Measurements from ENCODE around the gene ZNF827.

The ZNF827 gene

GRCh38 chr4:145716200-145716599, 222.4 kb downstream of the ZNF827 start:
- H3K4me3 ChIP-seq (ENCODE audit: low read length, poor library complexity, severe bottlenecking) = no peak overlapping the region
- H3K4me2 ChIP-seq (ENCODE audit: low read depth, low read length, poor library complexity, severe bottlenecking) = no peak overlapping the region
- peaks cover 22% of the 10 kb centered on the region for H3K4me1 ChIP-seq (ENCODE audit: insufficient read depth, low read length, poor library complexity, severe bottlenecking)
- no peaks in the 10 kb centered on the region for H3K36me3 ChIP-seq (ENCODE audit: insufficient read depth, low read length)
- H3K79me2 ChIP-seq (ENCODE audit: insufficient read depth, low read length) = no peaks in the 10 kb centered on the region
- H2AFZ ChIP-seq (ENCODE audit: low read length) = no peak overlapping the region
- TF ChIP-seq CTCF (conservative IDR thresholded peaks at IDR 0.05; ENCODE audit: low read length) (no peak), EZH2phosphoT487 (IDR thresholded peaks at IDR 0.05; ENCODE audit: borderline replicate concordance) (no peak)
- H4K20me1 ChIP-seq (ENCODE audit: insufficient read depth, low read length, poor library complexity, severe bottlenecking) = no peaks in the 10 kb centered on the region
- H3K9me3 ChIP-seq (ENCODE audit: insufficient read depth, low read depth, low read length) = peaks cover 5% of the 10 kb centered on the region; the same call in 1 of the 2 replicates
- no peaks in the 10 kb centered on the region for H3K27me3 ChIP-seq (ENCODE audit: insufficient read depth, low read length, poor library complexity, severe bottlenecking)
- no peaks in the 10 kb centered on the region for H3K9me2 ChIP-seq (replicated peaks; ENCODE audit: low read depth, low read length)
- no peaks in the 10 kb centered on the region for H3F3A ChIP-seq (ENCODE audit: low read depth)
- H3K9ac ChIP-seq (ENCODE audit: low read depth, low read length, poor library complexity, severe bottlenecking) = no peak overlapping the region

GRCh38 chr4:145709843-145710242, 228.8 kb downstream of the ZNF827 start:
- Histone ChIP-seq H3K4me3 (ENCODE audit: low read length, poor library complexity, severe bottlenecking) (no peak overlapping the region), H3K9me3 (ENCODE audit: insufficient read depth, low read depth, low read length) (peaks cover 8% of the 10 kb centered on the region; the same call in 1 of the 2 replicates), H3F3A (ENCODE audit: low read depth) (no peaks in the 10 kb centered on the region), H3K9ac (ENCODE audit: low read depth, low read length, poor library complexity, severe bottlenecking) (no peak overlapping the region), H3K4me2 (ENCODE audit: low read depth, low read length, poor library complexity, severe bottlenecking) (no peak overlapping the region), H3K36me3 (ENCODE audit: insufficient read depth, low read length) (no peaks in the 10 kb centered on the region), H3K9me2 (replicated peaks; ENCODE audit: low read depth, low read length) (no peaks in the 10 kb centered on the region), H3K79me2 (ENCODE audit: insufficient read depth, low read length) (no peaks in the 10 kb centered on the region), H3K4me1 (ENCODE audit: insufficient read depth, low read length, poor library complexity, severe bottlenecking) (no peaks in the 10 kb centered on the region), H2AFZ (ENCODE audit: low read length) (no peak overlapping the region), H4K20me1 (ENCODE audit: insufficient read depth, low read length, poor library complexity, severe bottlenecking) (no peaks in the 10 kb centered on the region), H3K27me3 (ENCODE audit: insufficient read depth, low read length, poor library complexity, severe bottlenecking) (no peaks in the 10 kb centered on the region)
- TF ChIP-seq CTCF (conservative IDR thresholded peaks at IDR 0.05; ENCODE audit: low read length) (no peak), EZH2phosphoT487 (IDR thresholded peaks at IDR 0.05; ENCODE audit: borderline replicate concordance) (no peak)

- TF ChIP-seq EZH2phosphoT487 (IDR thresholded peaks at IDR 0.05; ENCODE audit: borderline replicate concordance) (no peak), CTCF (conservative IDR thresholded peaks at IDR 0.05; ENCODE audit: low read length) (no peak)
- no peaks in the 10 kb centered on the region for H3K36me3 ChIP-seq (ENCODE audit: insufficient read depth, low read length)
- no peaks in the 10 kb centered on the region for H3K9me2 ChIP-seq (replicated peaks; ENCODE audit: low read depth, low read length)
- H4K20me1 ChIP-seq (ENCODE audit: insufficient read depth, low read length, poor library complexity, severe bottlenecking) = no peaks in the 10 kb centered on the region
- no peaks in the 10 kb centered on the region for H3F3A ChIP-seq (ENCODE audit: low read depth)
- no peak overlapping the region for H3K9ac ChIP-seq (ENCODE audit: low read depth, low read length, poor library complexity, severe bottlenecking)
- H3K4me2 ChIP-seq (ENCODE audit: low read depth, low read length, poor library complexity, severe bottlenecking) = no peak overlapping the region
- H3K4me1 ChIP-seq (ENCODE audit: insufficient read depth, low read length, poor library complexity, severe bottlenecking) = no peaks in the 10 kb centered on the region
- H2AFZ ChIP-seq (ENCODE audit: low read length) = no peak overlapping the region
- H3K9me3 ChIP-seq (ENCODE audit: insufficient read depth, low read depth, low read length) = peaks cover 8% of the 10 kb centered on the region; the same call in 1 of the 2 replicates
- H3K4me3 ChIP-seq (ENCODE audit: low read length, poor library complexity, severe bottlenecking) = no peak overlapping the region
- no peaks in the 10 kb centered on the region for H3K27me3 ChIP-seq (ENCODE audit: insufficient read depth, low read length, poor library complexity, severe bottlenecking)
- no peaks in the 10 kb centered on the region for H3K79me2 ChIP-seq (ENCODE audit: insufficient read depth, low read length)
These were observed 229.3 kb downstream of the ZNF827 start for GRCh38 chr4:145709336-145709735.

Data from Loucy (cell line).